IMR-90 (cell line): ENCODE measurements around the gene USP30. TPM values are rescaled to one million over a fixed set of nuclear protein-coding genes. Genes with fewer than 3 reads are reported as not detected.

ENCODE experiments used
- ATAC-seq: fragments of 200-7000 bp; cut with Tn5 transposase; 2 replicates; pipeline ENCODE4 v1.9.1; 2020; ENCODE audit warnings: low read depth, mild to moderate bottlenecking, moderate library complexity
- BruUV-seq: library from RNA; stranded (reverse); fragments of 400-500 nt; replicated peaks from 2 replicates; lab custom pipeline; 2021; lab: Mats Ljungman, UMichigan
- CTCF ChIA-PET: fragments of 300-600 bp; formaldehyde crosslinking; extraction: SDS; loops from one replicate; lab custom pipeline; 2021; ENCODE audit warnings: antibody characterized with exemption; lab: Yijun Ruan, JAX
- POLR2A ChIA-PET: fragments of 300-600 bp; sonication (Branson Sonifier 250); formaldehyde crosslinking; loops from one replicate; lab custom pipeline; 2022; ENCODE audit warnings: antibody characterized with exemption; ENCODE audit not compliant: unreplicated experiment; lab: Charles Lee
- DNase-seq: peaks from one replicate; pipeline ENCODE4 v3.0.0; 2013
- H2AFZ ChIP-seq: replicated peaks from 2 replicates; pipeline ENCODE3; 2013; ENCODE audit warnings: low read length, mild to moderate bottlenecking; ENCODE audit not compliant: poor library complexity
- H2AK5ac ChIP-seq: 2 replicates; pipeline ENCODE4 v1.6.1; 2013; ENCODE audit warnings: low read depth, low read length, inconsistent platforms
- H2AK9ac ChIP-seq: replicated peaks from 2 replicates; pipeline ENCODE3; 2013; ENCODE audit warnings: mild to moderate bottlenecking, low read depth, low read length, moderate library complexity; ENCODE audit not compliant: poor library complexity
- H2BK120ac ChIP-seq: 2 replicates; pipeline ENCODE4 v1.6.1; 2013; ENCODE audit warnings: low read depth, low read length, inconsistent platforms
- H2BK15ac ChIP-seq: 3 replicates; pipeline ENCODE4 v1.6.1; 2013; ENCODE audit warnings: low read depth, low read length, inconsistent platforms
- H2BK20ac ChIP-seq: 2 replicates; pipeline ENCODE4 v1.6.1; 2013; ENCODE audit warnings: low read depth, mild to moderate bottlenecking, inconsistent platforms, low read length, moderate library complexity
- H2BK5ac ChIP-seq: 2 replicates; pipeline ENCODE4 v1.6.1; 2013; ENCODE audit warnings: mild to moderate bottlenecking, low read depth, low read length, inconsistent platforms; ENCODE audit not compliant: poor library complexity, severe bottlenecking
- H3K14ac ChIP-seq: replicated peaks from 2 replicates; pipeline ENCODE4 v1.6.1; 2013; ENCODE audit warnings: low read depth, low read length, inconsistent platforms
- H3K18ac ChIP-seq: 2 replicates; pipeline ENCODE4 v1.6.1; 2013; ENCODE audit warnings: low read depth, low read length, control low read depth
- H3K23ac ChIP-seq: 2 replicates; pipeline ENCODE4 v1.6.1; 2013; ENCODE audit warnings: low read depth, low read length, inconsistent platforms
- H3K27ac ChIP-seq: 2 replicates; pipeline ENCODE4 v1.5.1; 2013; ENCODE audit warnings: mild to moderate bottlenecking, control low read depth, low read length; ENCODE audit not compliant: insufficient read depth
- H3K27me3 ChIP-seq: 2 replicates; pipeline ENCODE4 v1.6.1; 2013; ENCODE audit warnings: low read length; ENCODE audit not compliant: control insufficient read depth, insufficient read depth
- H3K36me3 ChIP-seq: 2 replicates; pipeline ENCODE4 v1.6.1; 2013; ENCODE audit warnings: low read length, mixed read lengths; ENCODE audit not compliant: control insufficient read depth, insufficient read depth
- H3K4ac ChIP-seq: 2 replicates; pipeline ENCODE4 v1.6.1; 2013; ENCODE audit warnings: low read depth, low read length, inconsistent platforms
- H3K4me1 ChIP-seq: 2 replicates; pipeline ENCODE4 v1.6.1; 2013; ENCODE audit warnings: low read length, mixed read lengths; ENCODE audit not compliant: control insufficient read depth, insufficient read depth
- H3K4me2 ChIP-seq: 2 replicates; pipeline ENCODE4 v1.6.1; 2013; ENCODE audit warnings: low read depth, mild to moderate bottlenecking, control low read depth, low read length, moderate library complexity
- H3K4me3 ChIP-seq: 2 replicates; pipeline ENCODE4 v1.5.1; 2013; ENCODE audit warnings: low read depth, mild to moderate bottlenecking, control low read depth, low read length, moderate library complexity; ENCODE audit not compliant: insufficient read depth
- H3K56ac ChIP-seq: 2 replicates; pipeline ENCODE4 v1.6.1; 2013; ENCODE audit warnings: low read length, inconsistent platforms; ENCODE audit not compliant: insufficient read depth; ENCODE audit errors: extremely low read depth
- H3K79me1 ChIP-seq, 2 experiments: 2 replicates each; pipeline ENCODE4 v1.6.1; 2013; ENCODE audit warnings: low read length in 2 of 2, inconsistent platforms in 1 of 2, low read depth in 1 of 2
- H3K9ac ChIP-seq: 2 replicates; pipeline ENCODE4 v1.6.1; 2013; ENCODE audit warnings: low read depth, low read length, control low read depth
- H3K9me1 ChIP-seq: 2 replicates; pipeline ENCODE4 v1.6.1; 2013; ENCODE audit warnings: low read length, inconsistent platforms; ENCODE audit not compliant: insufficient read depth
- H3K9me3 ChIP-seq: 2 replicates; pipeline ENCODE4 v1.6.1; 2013; ENCODE audit warnings: low read length; ENCODE audit not compliant: control insufficient read depth, insufficient read depth
- H4K20me1 ChIP-seq: 2 replicates; pipeline ENCODE4 v1.6.1; 2013; ENCODE audit warnings: low read length, inconsistent platforms; ENCODE audit not compliant: insufficient read depth
- H4K5ac ChIP-seq: 2 replicates; pipeline ENCODE4 v1.6.1; 2013; ENCODE audit warnings: mild to moderate bottlenecking, low read depth, low read length, control low read depth
- H4K8ac ChIP-seq, 2 experiments: 2 replicates each; pipeline ENCODE4 v1.6.1; 2013; ENCODE audit warnings: low read depth in 2 of 2, low read length in 2 of 2, control low read depth in 1 of 2, inconsistent platforms in 1 of 2
- H4K91ac ChIP-seq: 2 replicates; pipeline ENCODE4 v1.6.1; 2013; ENCODE audit warnings: low read depth, low read length, inconsistent platforms; ENCODE audit not compliant: insufficient read depth
- MAFK ChIP-seq: IDR thresholded peaks from 2 replicates; pipeline ENCODE4 v1.6.1; 2012; ENCODE audit warnings: low read depth, low read length, improper control_type of control experiment
- MXI1 ChIP-seq: IDR thresholded peaks from 2 replicates; pipeline ENCODE4 v1.6.1; 2012; ENCODE audit warnings: low read depth, mild to moderate bottlenecking, low read length, moderate library complexity, borderline replicate concordance
- RAD21 ChIP-seq: IDR thresholded peaks from 2 replicates; pipeline ENCODE4 v1.6.1; 2012; ENCODE audit warnings: low read length, improper control_type of control experiment
- RFX5 ChIP-seq: IDR thresholded peaks from 2 replicates; pipeline ENCODE4 v1.8.0; 2012; ENCODE audit warnings: low read depth, mild to moderate bottlenecking, low read length, moderate library complexity
- WGBS, 2 experiments: methylation state at CpG; one replicate each; pipeline versions ENCODE4 v1.1.5 to v1.1.7; 2013; ENCODE audit warnings: missing lambda C conversion rate in 2 of 2; ENCODE audit not compliant: insufficient read length in 1 of 2; ENCODE audit errors: extremely low coverage in 2 of 2; 5-methylcytosine and 5-hydroxymethylcytosine counted together
- dilution Hi-C: fragments of 300-500 bp; cut with HindIII; formaldehyde crosslinking; loops from one replicate; pipeline ENCODE4 v1.14.3; 2018; ENCODE audit warnings: low sequenced_read_pairs; ENCODE audit not compliant: unreplicated experiment
- in situ Hi-C: fragments of 300-500 bp; cut with MboI; formaldehyde crosslinking; loops from 3 replicates; pipeline ENCODE4 v1.14.3; 2019; ENCODE audit warnings: low sequenced_read_pairs, inconsistent platforms, mixed read lengths
- intact Hi-C: fragments of 100-400 bp; cut with micrococcal nuclease; formaldehyde crosslinking; loops from 2 replicates; pipeline ENCODE4 v1.10.0; 2022
- polyA plus RNA-seq, 3 experiments: library from polyadenylated mRNA; depleted of rRNA; stranded (reverse); fragments of >200 nt; gene quantifications; 2 replicates each; pipeline ENCODE4 v1.2.3, GENCODE V29; 2012; ENCODE audit warnings: low replicate concordance in 1 of 3
- total RNA-seq: library from RNA; depleted of rRNA; stranded (reverse); fragments of >200 nt; gene quantifications from 2 replicates; pipeline ENCODE4 v1.2.3, GENCODE V29; 2012

USP30 gene
- total and polyA plus RNA-seq, 2 of the 4 experiments (the other 2 are of a cell fraction) = 10.4 to 11.2 TPM

DNA sequence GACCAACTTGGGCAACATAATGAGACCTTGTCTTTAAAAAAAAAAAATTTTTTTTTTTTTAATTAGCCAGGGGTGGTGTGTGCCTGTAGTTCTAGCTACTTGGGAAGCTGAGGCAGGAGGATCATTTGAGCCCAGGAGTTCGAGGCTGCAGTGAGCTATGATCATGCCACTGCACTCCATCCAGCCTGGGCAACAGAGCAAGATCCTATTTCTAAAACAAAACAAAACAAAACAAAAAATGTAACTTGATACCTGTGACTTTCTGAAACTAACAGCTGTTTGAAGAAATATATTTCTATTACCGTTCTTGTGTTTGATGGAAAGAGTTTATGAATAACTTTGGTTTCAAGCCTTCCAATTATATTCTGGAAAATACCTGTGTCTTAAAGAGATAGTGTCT, 62.3 kb downstream of the USP30 start:
- H3K4me1 ChIP-seq = no peaks in the 10 kb centered on the region
- H3K4me3 ChIP-seq = no peak overlapping the region
- no peak overlapping the region for H2AFZ ChIP-seq
- BruUV-seq = no TSS peak
- WGBS, 2 experiments = no CpG with 5 or more reads among the region's 2 CpGs
- ChIA-PET POLR2A (no interaction called here), CTCF (interaction anchor here (1.2 kb wide), 1 partner anchor 279 kb away, joined by 3 read pairs; no protein-coding TSS in a partner anchor)
- H2AK5ac ChIP-seq = no peak overlapping the region
- H3K4ac ChIP-seq = no peak overlapping the region
- no peak overlapping the region for H3K9ac ChIP-seq
- H3K18ac ChIP-seq = no peak overlapping the region
- no peaks in the 10 kb centered on the region for H3K9me3 ChIP-seq
- H3K9me1 ChIP-seq = peaks cover 5% of the 10 kb centered on the region; the same call in 1 of the 2 replicates
- no peak overlapping the region for H3K27ac ChIP-seq
- ATAC-seq (no peak), DNase-seq (no peak)
- in situ Hi-C loops = loop anchor here (5.0 kb wide), 1 partner anchor 273 kb away; no protein-coding TSS in a partner anchor
- no peak overlapping the region for H2BK20ac ChIP-seq
- no peak overlapping the region for H3K23ac ChIP-seq
- no peak overlapping the region for H2AK9ac ChIP-seq
- no peak overlapping the region for H4K5ac ChIP-seq
- no peak overlapping the region for H4K91ac ChIP-seq
- intact Hi-C loops = no loop called here
- no peaks in the 10 kb centered on the region for H4K20me1 ChIP-seq
- H4K8ac ChIP-seq = no peak overlapping the region
- H2BK5ac ChIP-seq = no peak overlapping the region
- H2BK15ac ChIP-seq = no peak overlapping the region
- no peak overlapping the region for H2BK120ac ChIP-seq
- TF ChIP-seq RFX5 = no peak
- no peak for TF ChIP-seq MXI1
- TF ChIP-seq MAFK = no peak
- no peak for TF ChIP-seq RAD21
- H3K79me1 ChIP-seq = peaks cover 0 to 5% of the 10 kb centered on the region in 2 experiments; a peak in 1 of 4 replicates
- H3K36me3 ChIP-seq = peaks cover 3% of the 10 kb centered on the region
- dilution Hi-C loops = no loop called here
- no peak overlapping the region for H3K56ac ChIP-seq
- H3K27me3 ChIP-seq = no peaks in the 10 kb centered on the region
- no peak overlapping the region for H3K4me2 ChIP-seq
- H3K14ac ChIP-seq = no peak overlapping the region
